NCI-H82 treated with DMSO at 0.1 percent for 48 hours (cell line): ENCODE measurements around the gene ZNF600.
"Not testable (repeated sequence)": the region's sequence is repeated elsewhere in the genome, so short reads cannot be mapped to it uniquely, and the experiment has no call there.

Source experiments
- DNase-seq: peaks from one replicate; lab custom pipeline; 2025; ENCODE audit not compliant: unreplicated experiment; lab: John Stamatoyannopoulos, UW

The ZNF600 gene

GRCh38 chr19:52786464-52787354, at the start of gene ZNF600:
Gene ZNF600, minus strand, starts transcription at chr19:52786791. Its CDS starts 7,903 bp downstream, at chr19:52778888.
- not testable (repeated sequence) for DNase-seq

DNA sequence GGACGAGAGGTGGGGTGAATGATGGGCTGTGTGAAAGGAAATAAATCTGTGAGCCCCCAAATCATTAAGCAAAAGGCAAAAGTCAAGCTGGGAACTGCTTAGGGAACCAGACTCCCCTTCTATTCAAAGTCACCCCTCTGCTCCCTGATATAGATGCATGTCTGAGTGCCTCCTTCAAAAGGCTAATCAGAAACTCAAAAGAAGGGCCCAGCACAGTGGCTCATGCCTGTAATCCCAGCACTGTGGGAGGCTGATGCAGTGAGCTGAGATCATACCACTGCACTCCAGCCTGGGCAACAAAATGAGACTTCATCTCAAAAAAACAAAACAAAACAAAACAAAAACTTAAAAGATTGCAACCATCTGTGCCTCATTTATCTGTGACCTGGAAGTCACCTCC, 47.7 kb upstream of the ZNF600 start:
- not testable (repeated sequence) for DNase-seq

GRCh38 chr19:52833541-52833940, 47.0 kb upstream of the ZNF600 start:
- not testable (repeated sequence) for DNase-seq

DNA sequence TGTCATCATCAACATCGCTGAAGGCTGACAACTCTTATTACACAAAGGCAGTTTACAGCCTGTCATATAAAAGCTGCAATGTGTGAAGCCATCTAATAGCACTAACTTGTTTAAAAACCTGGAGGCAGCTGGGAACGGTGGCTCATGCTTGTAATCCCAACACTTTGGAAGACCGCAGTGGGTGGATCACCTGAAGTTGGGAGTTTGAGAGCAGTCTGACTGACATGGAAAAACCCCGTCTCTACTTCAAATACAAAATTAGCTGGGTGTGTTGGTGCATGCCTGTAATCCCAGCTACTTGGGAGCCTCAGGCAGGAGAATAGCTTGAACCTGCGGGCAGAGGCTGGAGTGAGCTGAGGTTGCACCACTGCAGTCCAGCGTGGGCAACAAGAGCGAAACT, 43.3 kb upstream of the ZNF600 start:
- not testable (repeated sequence) for DNase-seq

DNA sequence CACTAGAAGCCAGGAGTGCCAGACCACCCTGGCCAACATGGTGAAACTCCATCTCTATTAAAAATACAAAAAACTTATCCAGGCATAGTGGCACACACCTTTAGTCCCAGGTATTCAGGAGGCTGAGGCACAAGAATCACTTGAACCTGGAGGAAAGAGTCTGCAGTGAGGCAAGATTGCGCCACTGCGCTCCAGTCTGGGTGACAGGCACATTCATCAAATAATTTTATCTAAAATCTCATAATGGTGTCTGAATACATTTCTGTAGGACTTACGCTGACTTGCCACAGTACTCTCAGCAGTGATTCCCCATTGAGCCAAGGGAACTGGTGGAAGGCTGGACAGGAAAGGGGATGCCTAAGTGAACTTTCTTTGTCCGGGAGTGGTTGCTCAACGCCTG, 39.2 kb upstream of the ZNF600 start:
- no peak for DNase-seq

- no peak for DNase-seq
Measured at GRCh38 chr19:52823676-52824075, 37.1 kb upstream of the ZNF600 start.

- peak; percentile 0 for DNase-seq
Measured at GRCh38 chr19:52821204-52821960, 34.8 kb upstream of the ZNF600 start, which contains the start of gene ZNF28. Gene ZNF28, minus strand, starts transcription at chr19:52821633. Its CDS starts 3,675 bp downstream, at chr19:52817958.

- not testable (repeated sequence) for DNase-seq
Measured at GRCh38 chr19:52820472-52821203, 34.0 kb upstream of the ZNF600 start.

DNA sequence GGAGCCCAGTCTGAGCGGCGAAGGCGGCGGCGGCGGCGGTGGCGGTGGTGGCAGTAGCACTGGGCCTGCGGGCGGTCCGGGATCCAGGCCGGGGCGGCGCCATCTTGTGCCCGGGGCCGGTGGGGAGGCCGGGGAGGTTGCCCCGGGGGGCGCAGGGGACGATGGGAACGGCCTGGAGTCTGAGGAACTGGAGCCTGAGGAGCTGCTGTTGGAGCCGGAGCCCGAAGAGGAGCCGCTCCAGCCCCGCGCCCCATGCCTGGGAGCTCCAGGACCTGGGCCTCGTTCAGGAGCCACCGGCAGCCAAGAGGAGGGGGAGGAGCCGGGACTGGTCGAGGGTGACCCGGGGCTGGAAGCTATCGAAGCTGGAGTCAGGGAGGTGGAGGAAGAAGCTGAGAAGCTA, 23.2 kb upstream of the ZNF600 start:
- no peak for DNase-seq

- not testable (repeated sequence) for DNase-seq
Measured at GRCh38 chr19:52799950-52800640, 13.5 kb upstream of the ZNF600 start.

DNA sequence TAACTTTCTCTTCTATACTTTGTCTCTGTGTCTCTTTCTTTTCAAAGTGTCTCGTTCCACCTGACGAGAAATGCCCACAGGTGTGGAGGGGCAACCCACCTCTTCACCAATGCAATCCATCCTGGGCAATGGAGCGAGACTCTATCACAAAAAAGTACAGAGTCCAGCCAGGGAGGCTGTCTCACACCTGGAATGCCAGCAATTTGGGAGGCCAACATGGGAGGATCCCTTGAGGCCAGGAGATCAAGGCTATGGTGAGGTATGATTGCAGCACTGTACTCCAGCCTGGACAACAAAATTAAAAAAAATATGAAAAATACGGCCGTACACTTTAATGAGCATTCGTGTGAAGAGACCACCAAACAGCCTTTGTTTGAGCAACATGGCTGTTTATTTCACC, 2.8 kb upstream of the ZNF600 start:
- DNase-seq: no peak

GRCh38 chr19:52786078-52786463, 520 bp downstream of the ZNF600 start:
- no peak for DNase-seq

GRCh38 chr19:52785506-52785905, 1.1 kb downstream of the ZNF600 start:
- no peak for DNase-seq

- DNase-seq: not testable (repeated sequence)
Measured at GRCh38 chr19:52782864-52783263, 3.7 kb downstream of the ZNF600 start.

- DNase-seq: no peak
Measured at GRCh38 chr19:52778811-52779210, 7.8 kb downstream of the ZNF600 start.

GRCh38 chr19:52756447-52756846, 30.1 kb downstream of the ZNF600 start:
- DNase-seq: not testable (repeated sequence)

DNA sequence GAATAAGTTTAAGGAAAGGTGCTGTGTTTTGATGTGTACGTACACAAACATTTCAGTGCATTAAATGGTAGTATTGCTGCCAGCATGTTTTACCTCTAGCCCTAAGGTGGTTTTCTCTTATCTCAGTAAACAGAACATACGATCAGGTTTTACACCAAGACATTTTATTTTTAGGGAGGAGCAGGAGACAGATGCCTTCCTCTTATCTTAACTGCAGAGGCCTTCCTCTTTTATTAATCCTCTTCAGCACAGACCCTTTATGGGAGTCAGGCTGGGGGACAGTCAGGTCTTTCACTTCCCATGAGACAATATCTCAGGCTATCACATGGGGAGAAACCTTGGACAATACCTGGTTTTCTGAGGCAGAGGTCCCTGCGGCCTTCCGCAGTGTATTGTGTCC, 36.8 kb downstream of the ZNF600 start:
- no peak for DNase-seq

DNA sequence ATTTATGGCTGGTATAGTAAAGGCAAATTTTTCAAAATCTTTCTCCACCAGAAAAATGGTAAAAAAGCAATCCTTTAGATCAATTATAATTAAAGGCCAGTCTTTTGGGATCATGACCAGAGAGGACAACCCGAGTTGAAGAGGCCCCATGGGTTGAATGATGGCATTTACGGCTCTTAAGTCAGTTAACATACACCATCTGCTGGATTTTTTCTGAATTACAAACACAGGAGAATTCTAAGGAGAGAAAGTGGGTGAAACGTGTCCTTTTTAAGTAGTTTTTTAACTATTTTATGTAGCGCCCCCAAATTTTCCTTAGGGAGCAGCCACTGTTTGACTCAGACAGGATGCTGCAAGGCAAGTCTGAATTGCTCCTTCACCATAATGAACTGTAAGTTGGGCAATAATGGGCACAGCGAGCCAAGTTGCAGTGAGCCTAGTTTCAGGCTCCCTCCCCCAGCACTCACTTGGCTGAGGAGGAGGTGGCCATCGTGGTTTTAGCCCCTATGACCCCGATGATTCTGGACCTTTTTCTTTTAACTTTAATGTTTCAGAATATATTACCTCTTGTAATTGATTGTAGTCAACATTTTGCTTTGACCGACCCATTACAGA, 38.1 kb downstream of the ZNF600 start:
- DNase-seq: no peak

DNA sequence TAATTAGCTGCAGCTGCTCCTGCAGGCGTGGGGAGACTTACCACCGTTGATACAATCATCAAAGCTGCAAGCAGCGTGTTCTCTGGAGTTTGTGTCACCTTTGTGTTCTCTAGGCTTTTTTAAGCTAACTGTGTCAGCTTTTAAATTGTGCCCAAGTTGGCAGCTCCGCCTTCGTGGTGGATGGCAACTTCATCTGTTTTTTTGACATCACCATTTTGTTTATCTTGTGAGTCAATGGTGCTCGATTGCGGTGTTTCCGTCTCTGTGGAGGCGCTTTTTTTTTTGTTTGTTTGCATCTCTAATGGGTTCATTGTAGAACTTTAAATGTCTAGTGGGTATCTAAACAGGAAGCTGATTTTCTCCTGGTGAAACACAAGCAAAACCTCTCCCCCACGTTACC, 40.7 kb downstream of the ZNF600 start:
- DNase-seq: not testable (repeated sequence)

GRCh38 chr19:52743091-52743490, 43.5 kb downstream of the ZNF600 start:
- DNase-seq: no peak
